Epithelial cell of proximal tubule (primary cell): ENCODE measurements around the gene CRACR2A. TPM values are rescaled to one million over a fixed set of nuclear protein-coding genes. Genes with fewer than 3 reads are reported as not detected.

Experiments used
- DNase-seq: peaks from one replicate; pipeline ENCODE4 v3.0.0-alpha.2; 2011; ENCODE audit warnings: low read depth
- H3K4me3 ChIP-seq: 2 replicates; pipeline ENCODE4 v1.5.1; 2011; ENCODE audit warnings: low read depth, mild to moderate bottlenecking, low read length
- total RNA-seq: library from RNA; depleted of rRNA; stranded (reverse); fragments of >200 nt; gene quantifications from 2 replicates; pipeline ENCODE4 v1.2.3, GENCODE V29; 2015
- TF ChIP-seq, protein P1 (sequence below): conservative IDR thresholded peaks from 2 replicates; pipeline ENCODE4 v1.5.1; 2012; ENCODE audit warnings: low read depth, mild to moderate bottlenecking, low read length

Gene CRACR2A
- total RNA-seq, 1 donor from 2014 or later = 1.7 TPM

DNA sequence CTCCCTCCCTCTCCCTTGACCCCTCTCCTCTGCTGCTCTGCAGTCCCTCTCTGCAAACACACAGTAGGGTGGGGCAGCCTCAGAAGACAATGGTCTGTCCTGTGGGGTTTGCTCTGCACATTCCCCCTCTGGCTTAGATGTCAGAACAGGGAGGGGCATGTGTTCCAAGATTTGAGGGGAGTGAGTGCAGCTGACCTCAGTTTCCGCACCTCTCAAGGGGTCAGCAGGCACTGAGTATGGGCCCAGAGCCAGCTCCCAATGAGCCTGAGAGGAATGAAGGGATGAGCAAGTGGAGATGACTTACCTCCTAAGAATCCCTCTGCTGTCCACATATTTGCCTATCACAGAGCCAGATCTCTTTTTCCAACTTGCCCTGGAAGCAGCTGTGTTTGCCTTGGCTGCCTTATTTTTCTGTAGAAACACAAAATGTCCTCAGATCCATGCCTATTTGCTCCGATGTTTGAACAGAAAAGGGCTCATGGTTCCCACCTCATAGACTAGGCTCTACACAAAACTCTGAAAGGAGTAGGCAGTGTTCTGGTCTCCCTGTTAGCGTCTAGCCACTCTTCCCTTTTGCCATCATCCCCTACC, 111.4 kb downstream of the CRACR2A start:
- no peak for DNase-seq
- H3K4me3 ChIP-seq = no peak overlapping the region
- TF ChIP-seq, protein P1, sequence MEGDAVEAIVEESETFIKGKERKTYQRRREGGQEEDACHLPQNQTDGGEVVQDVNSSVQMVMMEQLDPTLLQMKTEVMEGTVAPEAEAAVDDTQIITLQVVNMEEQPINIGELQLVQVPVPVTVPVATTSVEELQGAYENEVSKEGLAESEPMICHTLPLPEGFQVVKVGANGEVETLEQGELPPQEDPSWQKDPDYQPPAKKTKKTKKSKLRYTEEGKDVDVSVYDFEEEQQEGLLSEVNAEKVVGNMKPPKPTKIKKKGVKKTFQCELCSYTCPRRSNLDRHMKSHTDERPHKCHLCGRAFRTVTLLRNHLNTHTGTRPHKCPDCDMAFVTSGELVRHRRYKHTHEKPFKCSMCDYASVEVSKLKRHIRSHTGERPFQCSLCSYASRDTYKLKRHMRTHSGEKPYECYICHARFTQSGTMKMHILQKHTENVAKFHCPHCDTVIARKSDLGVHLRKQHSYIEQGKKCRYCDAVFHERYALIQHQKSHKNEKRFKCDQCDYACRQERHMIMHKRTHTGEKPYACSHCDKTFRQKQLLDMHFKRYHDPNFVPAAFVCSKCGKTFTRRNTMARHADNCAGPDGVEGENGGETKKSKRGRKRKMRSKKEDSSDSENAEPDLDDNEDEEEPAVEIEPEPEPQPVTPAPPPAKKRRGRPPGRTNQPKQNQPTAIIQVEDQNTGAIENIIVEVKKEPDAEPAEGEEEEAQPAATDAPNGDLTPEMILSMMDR = no peak

- no peak for DNase-seq
- H3K4me3 ChIP-seq = no peak overlapping the region
These were observed 116.6 kb downstream of the CRACR2A start for GRCh38 chr12:3636328-3636727.

DNA sequence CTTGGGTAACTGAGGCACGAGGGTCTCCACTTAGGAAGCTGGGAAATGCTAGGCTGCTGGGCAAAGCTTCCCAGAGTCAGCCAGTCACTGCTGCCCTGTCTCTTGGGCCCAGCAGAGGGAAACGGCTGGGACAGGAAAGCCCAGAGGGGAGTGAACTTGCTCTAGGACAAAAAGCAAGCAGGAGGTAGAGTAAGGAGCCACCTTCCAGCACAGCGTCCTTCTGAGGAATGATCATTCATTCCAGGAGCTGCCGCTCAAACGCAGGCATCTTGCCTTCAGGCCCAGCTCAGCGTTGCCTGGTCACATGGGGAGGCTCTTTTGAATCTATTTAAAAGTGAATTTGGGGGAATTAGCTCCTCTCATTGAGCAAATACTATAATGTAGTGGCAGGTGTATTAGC, 118.6 kb downstream of the CRACR2A start:
- no peak for DNase-seq
- no peak overlapping the region for H3K4me3 ChIP-seq
- TF ChIP-seq, protein P1 = no peak

More at GRCh38 chr12:3636328-3636727, 116.6 kb downstream of the CRACR2A start:
- TF ChIP-seq, protein P1 = no peak

DNA sequence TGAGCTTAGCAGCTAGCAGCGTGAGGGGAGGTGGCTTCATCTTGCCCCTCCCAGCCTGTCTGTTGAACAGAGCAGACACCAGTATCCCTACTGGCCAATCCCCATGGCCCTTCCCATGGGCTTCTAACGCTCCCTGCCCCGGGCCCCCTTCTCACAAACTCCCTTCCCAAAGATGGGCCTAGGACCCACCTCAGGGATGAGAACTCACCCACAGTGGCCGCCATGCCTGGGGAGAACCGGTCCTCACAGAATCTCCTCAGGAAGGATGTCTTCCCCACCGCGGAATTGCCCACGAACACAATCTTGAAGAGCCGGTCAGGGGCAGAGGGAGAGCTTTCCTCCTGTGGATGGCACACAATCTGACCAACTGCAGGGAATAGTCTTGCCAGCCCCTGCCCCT, 119.5 kb downstream of the CRACR2A start:
- DNase-seq = no peak
- TF ChIP-seq, protein P1 = no peak
- no peak overlapping the region for H3K4me3 ChIP-seq

GRCh38 chr12:3632754-3633153, 120.2 kb downstream of the CRACR2A start:
- H3K4me3 ChIP-seq = no peak overlapping the region
- TF ChIP-seq, protein P1 = no peak
- DNase-seq = no peak

DNA sequence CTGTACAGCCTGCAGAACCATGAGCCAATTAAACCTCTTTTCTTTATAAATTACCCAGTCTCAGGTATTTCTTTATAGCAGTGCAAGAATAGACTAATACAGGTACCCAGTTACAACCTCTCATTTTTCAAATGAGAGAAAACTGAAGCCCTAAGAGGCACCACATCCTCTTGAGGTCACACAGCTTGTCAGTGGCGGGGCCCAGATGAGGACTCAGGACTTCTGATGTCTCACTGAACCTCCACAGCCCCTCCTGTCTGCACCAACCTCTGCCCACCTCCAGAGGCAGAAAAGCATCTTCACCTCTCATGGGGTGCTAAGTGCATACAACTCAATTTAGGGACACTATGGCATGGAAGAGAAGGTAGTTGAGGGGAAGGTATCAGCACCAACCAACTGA, 120.7 kb downstream of the CRACR2A start:
- H3K4me3 ChIP-seq = no peak overlapping the region
- no peak for DNase-seq
- TF ChIP-seq, protein P1 = no peak

- H3K4me3 ChIP-seq = no peak overlapping the region
- no peak for DNase-seq
- TF ChIP-seq, protein P1 = no peak
These were observed 121.2 kb downstream of the CRACR2A start for GRCh38 chr12:3631759-3632158.
